ENCODE data around the gene PTPRG.

DNA sequence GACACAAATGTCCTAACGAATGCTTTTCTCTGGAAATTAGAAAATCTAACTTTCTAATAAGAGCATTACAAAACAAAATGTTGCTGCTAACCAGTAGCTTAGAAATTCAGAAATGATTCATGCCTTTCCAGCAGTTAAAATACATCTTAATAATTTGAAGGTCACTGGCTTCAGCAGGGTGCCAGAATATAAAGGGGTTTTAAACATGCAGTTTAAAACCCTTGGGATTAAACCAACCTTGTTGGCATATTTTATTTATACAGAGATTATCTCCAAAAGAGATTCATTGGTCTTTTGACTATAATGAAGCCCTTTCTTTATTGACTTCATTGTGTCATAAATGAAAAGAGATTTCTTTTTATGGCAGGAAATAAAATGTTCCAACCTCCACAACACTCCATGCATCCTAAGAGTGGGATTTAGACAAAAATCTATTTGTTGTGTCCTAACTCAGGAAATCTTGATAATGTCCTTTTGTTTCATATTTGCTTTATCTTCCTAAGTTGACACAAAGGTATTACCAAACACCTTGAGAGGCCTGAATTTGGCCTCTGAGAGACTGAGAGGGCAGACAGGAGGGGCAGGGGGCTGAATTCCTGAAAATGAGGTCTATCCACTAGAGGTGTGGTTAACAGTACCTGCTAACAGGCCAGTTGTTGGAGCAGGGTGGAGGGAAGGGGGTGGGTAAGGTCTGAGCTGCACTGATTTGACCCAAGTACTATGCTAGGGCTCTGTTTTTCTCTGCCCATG is 687.5 kb downstream of the PTPRG start:
- TF ChIP-seq, protein P1, sequence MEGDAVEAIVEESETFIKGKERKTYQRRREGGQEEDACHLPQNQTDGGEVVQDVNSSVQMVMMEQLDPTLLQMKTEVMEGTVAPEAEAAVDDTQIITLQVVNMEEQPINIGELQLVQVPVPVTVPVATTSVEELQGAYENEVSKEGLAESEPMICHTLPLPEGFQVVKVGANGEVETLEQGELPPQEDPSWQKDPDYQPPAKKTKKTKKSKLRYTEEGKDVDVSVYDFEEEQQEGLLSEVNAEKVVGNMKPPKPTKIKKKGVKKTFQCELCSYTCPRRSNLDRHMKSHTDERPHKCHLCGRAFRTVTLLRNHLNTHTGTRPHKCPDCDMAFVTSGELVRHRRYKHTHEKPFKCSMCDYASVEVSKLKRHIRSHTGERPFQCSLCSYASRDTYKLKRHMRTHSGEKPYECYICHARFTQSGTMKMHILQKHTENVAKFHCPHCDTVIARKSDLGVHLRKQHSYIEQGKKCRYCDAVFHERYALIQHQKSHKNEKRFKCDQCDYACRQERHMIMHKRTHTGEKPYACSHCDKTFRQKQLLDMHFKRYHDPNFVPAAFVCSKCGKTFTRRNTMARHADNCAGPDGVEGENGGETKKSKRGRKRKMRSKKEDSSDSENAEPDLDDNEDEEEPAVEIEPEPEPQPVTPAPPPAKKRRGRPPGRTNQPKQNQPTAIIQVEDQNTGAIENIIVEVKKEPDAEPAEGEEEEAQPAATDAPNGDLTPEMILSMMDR (conservative IDR thresholded peaks at IDR 0.05 in 1 of 2, IDR thresholded peaks at IDR 0.05 in 1 of 2; ENCODE audit: low read depth in 1 of 2, low read length in 2 of 2) = no peak
- no peak for TF ChIP-seq EZH2 (IDR thresholded peaks at IDR 0.05; ENCODE audit: low read length, missing control alignments)
